ENCODE measurements around the gene EN2.

Gene EN2

DNA sequence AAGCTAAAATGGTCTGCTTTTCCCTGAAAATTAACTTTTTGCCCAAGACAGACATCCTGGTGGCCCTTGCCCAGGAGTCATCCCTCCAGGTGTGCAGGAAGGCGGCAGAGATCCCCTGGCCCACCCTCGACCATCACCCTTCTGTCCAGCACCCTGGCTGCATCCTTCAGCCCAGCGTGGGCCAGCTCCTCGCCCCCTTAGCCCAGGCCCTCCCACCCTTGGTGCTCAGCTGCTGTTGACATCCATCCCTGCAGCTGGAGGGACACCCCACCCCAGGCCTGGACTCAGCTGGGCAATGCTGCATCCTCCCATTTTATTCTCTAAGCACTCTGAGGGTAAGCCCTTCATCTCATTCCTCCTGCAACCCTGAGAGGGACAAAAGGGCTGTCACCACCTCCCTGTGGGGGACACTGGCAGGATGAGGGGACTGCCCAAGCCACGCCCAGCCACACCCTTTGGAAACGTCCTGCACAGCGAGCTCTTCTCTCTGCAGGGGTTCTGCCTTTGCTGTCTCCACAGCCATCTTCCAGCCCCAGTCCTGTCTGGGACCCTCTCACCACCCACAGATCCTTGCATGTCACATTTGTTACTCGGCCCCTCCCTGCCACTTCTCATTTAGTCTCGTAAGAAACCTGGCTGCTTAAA, 30.7 kb downstream of the EN2 start:
- no peak for DNase-seq

GRCh38 chr7:155489158-155489840, 31.4 kb downstream of the EN2 start:
- no peak for DNase-seq

DNA sequence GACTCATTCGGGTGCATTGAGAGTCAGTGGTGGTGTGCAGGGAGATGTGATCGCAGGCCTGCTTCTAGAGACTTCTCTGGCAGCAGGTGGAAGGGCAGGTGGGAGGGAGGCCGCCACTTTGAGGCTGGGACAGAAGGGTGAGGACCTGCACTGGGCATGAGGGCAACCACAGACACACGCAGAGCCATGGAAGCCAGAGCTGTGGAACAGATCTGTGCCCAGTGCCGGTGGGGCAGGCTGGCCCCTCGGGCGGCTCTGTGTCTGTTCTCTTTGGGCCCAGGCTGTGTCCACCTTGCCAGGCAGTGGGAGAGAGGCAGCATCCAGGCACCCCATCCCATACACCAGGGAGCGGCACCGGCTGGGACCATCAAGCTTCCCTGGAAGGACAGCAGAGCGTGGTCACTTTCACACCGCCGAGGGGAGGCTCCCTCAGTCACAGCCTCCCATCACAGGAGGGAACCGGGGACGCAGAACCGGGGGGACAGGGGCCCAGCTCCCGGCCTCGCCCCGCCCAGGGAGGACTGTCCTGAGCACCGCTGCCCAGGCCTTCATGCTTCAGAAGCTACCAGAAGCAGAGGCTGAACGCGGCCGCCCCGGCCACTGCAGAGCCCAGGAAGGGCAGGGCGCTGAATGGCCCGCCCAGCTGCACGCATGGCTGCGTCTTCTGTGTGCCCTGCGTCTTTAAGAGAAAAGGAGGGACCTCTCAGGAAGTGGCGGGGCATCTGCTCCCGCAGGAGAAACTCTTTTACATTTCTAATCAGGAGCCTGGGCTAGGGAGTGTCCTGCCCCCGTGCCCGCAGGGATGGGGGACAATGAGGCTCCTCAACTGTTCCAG, 32.1 kb downstream of the EN2 start:
- peak; percentile 29 for DNase-seq

- DNase-seq: peak; percentile 23
These were observed 33.0 kb downstream of the EN2 start for GRCh38 chr7:155490697-155491628.

GRCh38 chr7:155491812-155492211, 33.9 kb downstream of the EN2 start:
- no peak for DNase-seq

DNA sequence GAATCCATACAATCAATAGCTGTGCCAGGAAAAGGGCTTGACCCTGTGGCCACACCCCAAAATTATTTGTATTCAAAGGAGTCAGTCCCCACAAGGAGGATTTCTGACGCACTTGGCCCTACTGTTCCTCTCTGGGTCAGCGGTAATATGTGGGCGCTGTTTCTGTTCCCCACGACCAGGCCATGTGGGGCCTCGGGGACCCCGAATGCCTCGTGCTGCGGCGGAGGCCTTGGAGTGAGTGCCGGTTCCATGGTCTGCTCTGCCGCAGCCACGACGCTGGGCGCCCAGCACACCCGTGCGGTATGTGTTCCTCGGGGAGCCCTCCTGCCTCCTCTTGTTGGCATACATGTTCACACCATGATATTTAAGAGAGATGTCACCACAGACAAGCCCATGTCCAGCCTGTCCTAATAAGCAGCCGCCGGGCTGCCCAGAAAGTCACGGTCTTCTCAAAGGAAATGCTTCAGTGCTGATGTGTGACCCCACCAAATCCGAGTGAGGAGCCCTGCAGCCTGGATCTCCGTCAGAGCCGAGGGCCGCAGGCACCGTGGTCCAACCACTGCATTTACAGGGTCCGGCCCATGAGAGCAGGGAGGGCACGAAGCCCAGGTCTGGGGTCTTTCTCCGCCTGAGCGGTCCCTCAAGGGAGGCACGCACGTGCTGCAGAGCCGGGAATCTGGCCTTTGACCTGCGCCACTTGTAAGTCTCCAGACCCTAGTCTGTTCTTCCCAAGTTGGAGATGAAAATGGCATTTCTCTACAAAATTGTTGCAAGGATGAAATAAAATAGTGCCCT, 36.0 kb downstream of the EN2 start:
- DNase-seq: no peak

GRCh38 chr7:155494551-155494950, 36.6 kb downstream of the EN2 start:
- DNase-seq: no peak

DNA sequence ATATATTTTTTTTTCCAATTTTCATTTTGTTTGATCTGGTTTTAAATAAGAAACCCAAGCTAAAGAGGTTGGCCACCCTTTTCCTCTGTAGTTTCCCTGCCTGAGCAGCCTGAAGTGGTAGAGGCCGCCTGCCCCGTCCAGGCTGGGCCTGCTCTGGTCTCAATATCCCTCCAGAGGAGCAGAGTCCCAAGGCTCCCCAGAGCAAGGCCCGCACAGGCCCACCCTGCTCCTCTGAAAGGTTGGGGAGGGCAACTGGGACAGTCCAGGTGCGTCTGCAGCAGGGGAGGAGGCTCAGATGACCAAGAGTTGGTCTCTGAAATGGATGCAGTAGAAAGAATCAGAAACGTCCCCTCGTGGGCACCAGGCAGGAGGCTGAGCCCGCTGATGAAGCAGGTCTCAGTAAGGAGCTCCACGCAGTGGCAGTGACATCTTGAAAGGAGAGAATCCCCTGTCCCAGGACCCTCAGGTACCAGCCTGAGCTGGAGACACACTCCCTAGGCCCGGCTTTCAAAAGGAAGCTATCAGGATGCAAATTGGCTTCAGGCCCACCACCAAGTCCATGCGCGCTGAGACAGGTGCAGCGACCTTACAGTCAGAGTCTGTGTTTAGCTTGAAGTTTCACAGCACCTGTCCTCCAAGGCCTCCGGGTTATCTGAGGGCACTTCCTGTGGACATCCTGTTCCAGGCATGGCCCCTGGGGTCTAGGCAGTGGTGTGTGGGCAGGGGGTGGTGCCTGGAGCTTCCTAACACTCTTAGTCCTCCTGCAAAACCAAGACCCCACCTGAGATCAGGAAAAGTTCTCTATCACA, 37.7 kb downstream of the EN2 start:
- peak; percentile 43 for DNase-seq

- no peak for DNase-seq
These were observed 38.5 kb downstream of the EN2 start for GRCh38 chr7:155496267-155497005.

- no peak for DNase-seq
These were observed 39.4 kb downstream of the EN2 start for GRCh38 chr7:155497149-155497901.

- DNase-seq: no peak
These were observed 47.5 kb downstream of the EN2 start for GRCh38 chr7:155505422-155505793.

GRCh38 chr7:155506854-155507337, 49.0 kb downstream of the EN2 start:
- DNase-seq: peak; percentile 31

DNA sequence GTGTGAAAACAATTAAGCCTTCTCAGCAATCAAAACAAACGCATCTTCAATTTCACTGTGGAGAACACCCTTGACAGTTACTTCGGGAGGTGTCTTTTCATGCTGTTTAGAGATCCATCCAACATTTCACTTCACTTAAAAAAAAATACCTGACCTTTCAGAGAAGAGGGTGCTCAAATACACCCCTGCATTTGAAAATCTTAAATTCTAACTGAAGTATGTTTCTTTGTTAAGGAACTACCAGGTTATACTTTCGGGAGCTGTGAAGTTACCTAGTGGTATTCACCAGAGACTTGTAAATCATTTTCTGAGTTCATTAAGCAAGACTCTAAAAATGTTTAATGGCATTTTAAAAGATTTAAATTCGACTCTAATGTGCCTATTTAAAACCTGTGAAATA, 49.6 kb downstream of the EN2 start:
- no peak for DNase-seq

DNA sequence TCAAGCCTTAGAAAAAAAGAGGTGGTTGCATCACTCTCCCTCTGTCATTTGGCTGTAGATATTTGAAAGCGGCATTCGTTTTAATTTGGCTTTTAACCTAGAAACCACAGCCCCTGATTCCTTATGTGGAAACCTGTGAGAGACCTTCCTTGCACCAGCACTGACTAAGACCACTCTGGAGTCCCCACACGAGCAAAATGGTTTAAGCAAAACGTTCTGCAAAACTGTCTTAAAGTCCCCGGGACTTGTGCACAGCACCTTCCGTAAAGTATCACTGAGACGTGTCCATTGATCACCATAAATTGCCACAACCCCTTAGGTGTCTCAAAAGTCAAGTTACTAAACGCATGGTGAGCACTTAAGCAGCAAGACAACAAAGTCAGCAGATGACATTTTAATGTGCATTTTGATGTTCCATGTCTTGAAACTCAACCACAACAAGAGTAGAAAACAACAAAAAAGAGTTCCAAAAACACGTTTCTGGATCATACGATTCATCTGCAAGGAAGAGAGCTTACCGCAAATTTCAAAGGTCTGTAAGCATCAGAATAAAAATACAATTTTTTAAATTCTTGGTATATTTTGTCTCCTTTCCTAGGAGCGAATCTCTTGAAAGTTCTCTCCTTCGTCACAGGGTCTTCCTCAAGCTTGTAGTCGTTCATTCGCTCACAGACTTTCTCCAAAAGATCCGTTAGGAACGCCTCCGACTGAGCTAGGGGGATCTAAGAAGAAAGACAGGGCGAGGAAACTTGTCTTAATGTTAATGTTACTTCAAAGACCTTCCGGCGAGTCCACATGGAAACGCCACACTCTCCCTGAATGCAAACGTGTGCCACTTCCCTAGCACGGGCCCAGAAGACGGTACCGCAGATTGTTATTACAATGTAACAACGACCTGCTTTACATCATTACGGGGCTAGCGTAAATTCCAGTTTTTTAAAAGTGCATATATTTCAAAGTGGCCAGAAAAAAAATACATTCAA, 50.7 kb downstream of the EN2 start:
- no peak for DNase-seq

DNA sequence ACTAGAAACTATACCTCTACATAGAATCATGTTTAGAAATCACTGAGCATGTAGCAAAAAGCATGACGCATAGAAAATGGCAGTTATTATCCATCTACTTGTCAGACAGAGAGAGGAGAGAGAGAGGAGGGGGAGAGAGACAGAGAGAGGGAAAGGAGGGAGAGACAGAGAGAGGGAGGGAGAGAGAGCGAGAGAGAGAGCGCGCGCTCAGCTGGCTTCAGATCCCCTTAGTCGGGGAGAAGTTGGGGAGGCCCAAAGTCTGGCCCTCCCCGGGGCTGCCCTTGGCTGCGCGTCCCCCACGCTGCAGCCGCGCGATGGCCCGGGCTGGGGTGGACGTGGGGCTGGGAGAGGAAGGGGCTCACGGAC, 51.4 kb downstream of the EN2 start:
- no peak for DNase-seq

- no peak for DNase-seq
These were observed 52.0 kb downstream of the EN2 start for GRCh38 chr7:155509725-155510551.

- DNase-seq: no peak
These were observed 53.2 kb downstream of the EN2 start for GRCh38 chr7:155510975-155511701.
